GM21825 (cell line): Measurements from ENCODE around the gene YPEL1.
"Not testable (repeated sequence)": the region's sequence is repeated elsewhere in the genome, so short reads cannot be mapped to it uniquely, and the experiment has no call there.

Source experiments
- ATAC-seq: cut with Tn5 transposase; IDR thresholded peaks from one replicate; pipeline ENCODE4 v1.9.1; 2021; ENCODE audit warnings: mild to moderate bottlenecking, moderate library complexity; ENCODE audit not compliant: unreplicated experiment

YPEL1 gene

DNA sequence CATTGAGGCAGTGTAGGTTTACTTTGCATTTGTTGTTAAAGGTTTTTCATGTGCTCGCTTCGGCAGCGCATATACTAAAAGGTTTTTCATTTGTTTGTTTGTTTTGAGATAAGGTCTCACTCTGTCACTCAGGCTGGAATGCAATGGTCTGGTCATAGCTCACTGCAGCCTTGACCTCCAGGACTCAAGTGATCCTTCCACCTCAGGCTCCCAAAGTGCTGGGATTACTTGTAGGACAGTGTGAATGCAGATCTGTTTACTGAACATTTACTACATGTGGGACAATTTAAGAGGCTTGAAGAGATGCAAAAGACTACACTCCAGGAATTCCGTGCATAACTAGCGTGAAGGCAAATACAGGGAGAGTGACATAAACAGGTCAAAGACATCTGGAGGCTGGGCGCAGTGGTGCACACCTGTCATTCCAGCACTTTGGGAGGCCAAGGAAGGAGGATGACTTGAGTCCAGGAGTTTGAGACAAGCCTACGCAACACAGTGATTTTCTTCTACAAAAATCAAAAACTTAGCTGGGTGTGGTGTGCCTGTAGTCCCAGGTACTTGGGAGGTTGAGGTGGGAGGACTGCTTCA, 34.1 kb downstream of the YPEL1 start:
- no peak for ATAC-seq

DNA sequence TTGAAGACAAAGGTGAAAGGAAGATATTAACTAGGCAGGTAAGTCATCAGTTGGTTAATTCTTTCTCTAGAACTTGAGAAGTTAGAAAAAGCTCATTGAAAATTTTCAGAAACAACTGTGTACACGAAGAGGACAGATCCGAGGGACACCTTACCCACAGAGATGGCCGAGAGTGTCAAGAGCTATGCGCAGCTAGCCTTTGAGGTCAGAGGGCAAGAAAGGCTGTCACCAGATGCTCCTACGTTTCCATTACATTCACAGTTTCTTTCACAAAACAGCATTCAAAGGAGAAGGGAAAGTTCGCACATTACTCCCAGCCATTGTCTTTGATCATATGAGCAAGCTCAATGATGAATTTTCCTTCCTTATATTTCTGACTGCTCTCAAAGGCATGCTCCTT, 34.8 kb downstream of the YPEL1 start:
- ATAC-seq = no peak

DNA sequence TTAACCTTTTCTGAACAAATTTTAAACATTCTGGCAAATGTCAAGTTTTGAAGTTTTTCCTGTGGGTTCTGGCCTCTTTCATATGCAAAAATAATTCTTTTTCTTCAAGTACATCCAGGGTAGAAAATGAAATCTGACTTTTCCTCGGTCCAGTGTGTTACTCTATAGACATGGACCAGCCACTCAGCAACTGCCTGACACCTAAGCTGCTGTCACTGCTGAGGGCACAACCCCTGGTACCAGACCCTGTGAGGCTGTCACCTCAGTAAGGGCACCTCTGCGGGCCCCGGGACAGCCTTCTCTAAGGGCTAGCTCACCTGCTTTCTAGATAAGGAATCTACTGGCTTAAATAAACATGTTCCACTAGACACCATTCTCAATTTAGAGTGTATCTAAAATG, 36.0 kb downstream of the YPEL1 start:
- ATAC-seq = no peak

DNA sequence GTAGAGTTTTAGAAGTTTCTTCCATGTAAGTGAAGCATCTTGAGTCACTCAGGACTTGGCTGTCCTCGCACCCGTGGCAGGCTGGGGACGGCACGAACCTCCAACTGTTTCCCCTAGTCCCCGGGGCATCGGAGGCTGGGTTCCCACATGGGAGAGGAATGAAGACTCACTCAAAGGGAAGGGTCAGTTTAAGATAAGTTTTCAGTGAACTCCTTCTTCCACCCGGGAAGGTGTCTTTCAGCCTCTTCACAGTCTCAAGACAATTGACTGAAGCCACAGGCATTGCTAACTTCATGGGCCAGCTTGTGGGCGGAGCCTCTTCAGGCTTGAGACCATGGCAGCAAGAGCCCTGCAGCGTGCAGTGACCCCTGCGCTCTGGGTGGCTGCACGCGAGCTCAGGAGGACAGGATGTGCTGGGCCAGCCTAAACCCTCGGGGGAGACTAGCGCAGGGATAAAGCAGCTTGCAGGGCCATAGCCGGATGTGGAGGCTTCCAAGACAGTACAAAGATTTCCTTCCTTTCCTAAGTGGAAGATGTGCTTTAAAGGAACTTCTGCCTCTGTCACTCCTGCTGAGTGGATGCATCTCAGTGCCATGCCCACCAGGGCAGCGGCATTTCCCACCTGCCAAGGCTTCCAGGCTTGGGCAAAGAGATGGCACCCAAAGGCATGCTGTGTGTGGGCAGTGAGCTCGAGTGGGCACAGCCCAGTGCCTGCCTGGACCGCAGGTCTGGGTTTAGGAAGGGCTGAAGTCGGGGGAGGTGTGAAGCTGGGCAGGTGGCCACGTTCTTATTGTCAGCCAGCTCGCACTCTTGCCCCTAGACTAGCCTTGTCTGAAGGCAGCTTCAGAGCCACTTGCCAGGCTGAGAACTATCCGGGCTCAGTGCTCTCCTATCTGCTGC, 36.9 kb downstream of the YPEL1 start:
- no peak for ATAC-seq

DNA sequence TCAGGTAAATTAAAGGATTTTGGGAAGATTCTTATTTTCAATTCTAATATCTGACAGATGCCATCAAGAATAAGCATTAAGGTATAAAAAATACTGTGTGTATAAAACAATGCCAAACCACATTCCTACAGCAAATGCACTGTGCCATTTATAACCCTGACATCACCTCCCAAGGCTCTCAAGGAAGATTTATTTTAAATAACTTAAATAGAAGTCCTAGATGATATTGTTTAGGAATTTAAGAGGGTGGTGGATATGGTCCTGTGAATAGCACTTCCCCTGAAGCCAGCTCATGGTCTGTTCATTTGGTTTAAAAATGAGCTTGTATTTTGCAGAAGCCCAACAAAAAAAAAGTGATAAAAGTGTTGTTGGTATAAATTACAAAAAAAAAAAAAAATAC, 37.7 kb downstream of the YPEL1 start:
- ATAC-seq = no peak

DNA sequence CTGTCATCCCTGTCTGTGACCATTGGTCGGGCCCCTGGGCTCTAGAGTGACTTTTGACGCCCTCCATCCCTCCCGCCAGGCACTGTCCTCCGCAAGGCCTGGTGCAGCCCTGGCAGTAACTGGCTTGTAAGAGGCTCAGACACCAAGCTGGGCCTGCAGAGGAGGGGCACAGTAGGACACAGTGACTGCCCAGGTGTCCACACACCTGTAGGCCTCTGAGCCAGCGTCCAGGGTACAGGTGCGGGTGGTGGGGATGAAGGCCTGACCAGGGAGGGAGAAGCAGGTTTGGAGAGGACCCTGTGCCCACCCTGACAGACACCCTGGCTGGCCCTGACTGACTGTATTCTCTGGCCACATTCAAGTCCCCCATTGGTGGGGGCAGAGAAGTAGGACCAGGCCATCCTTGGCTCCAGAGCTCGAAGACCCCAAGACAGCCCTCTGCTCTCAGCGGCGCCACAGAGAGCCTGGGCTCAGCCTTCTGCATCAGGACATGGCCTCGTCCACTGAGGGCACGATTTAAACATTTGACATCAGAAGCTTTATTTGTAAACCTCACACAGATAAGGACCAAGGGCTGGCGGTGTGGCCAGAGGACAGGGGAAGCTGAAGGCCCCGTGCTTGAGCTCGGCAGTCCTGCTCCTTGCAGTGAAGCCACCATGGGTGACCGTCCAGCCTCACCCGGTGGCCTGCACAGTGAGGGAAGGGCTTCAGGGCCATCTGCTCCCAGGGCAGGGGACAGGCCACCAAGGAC, 38.4 kb downstream of the YPEL1 start:
- no peak for ATAC-seq

DNA sequence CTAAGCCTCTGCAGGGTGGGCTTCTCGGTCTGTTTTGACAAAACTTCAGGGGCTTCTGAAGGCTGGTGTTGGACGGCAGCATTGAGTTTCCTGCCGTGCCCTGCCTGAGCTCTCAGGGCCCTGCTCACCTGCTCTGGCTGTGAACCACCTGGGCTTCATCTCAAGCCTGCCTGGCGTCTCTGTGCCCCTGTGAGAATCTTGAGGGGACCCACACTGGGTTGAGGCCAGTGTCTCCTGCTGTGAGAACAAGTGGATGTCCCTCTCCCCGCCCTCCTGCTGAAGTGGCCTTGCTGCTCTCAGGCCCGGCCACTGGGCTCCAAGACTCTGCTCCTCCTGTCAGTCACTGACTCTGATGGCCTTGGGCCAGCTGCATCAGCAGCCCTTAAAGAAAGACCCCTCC, 39.5 kb downstream of the YPEL1 start:
- no peak for ATAC-seq

DNA sequence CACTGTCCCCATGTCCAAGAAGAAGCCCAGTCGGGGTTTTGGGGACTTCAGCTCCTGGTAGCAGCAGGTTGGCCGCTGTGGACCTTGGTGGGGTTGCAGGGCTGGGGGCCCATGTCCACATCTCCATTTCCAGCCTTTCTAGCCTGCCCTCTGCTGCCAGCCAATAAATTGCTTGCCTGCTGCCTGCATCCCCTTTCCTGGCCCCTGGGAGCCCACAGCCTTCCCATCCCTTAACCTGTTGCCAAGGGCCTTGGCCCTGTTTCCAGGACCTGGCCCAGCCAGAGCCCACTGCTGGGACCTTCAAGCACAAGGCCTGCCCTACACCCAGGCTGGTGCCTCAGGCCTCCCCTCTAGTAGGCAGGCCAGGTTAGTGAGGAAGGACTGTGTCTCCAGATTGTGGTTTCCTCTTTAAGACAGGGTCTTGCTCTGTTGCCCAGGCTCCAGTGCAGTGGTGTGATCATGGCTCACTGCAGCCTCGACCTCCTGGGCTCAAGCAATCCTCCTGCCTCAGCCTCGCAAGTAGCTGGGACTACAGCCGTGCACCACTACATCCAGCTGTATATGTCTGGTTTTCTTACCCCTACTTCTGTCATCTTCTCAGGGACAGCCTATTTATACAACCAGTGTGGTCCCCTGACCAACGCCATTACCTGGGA, 40.0 kb downstream of the YPEL1 start:
- no peak for ATAC-seq

DNA sequence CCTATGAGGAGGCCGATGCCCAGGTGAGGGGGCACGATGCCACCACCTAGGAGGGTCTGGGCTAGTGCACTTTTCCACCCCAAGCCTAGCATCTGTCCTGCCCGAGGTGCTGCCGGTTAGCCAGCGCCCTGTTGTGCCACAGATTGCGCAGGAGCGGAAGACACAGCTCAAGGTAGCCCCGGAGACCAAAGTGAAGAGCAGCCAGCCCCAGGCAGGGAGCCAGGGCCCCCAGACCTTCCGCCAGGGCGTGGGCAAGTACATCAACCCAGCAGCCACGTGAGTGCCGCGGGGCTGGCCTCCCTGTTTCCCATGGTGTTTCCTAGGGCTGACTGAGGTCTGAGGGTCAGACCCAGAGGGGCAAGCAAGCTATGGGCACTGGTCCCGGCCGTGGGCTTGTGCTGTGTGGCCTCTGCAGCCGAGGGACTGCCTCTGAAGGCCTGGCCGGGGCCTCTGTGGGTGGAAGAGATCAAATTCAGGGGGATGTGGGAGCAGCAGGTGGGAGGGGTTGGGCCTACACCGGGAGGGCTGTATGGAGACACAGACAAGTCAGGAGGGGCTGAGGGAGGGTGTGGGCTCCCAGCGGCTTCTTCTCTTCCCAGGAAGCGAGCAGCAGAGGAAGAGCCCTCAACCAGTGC, 40.7 kb downstream of the YPEL1 start:
- ATAC-seq = no peak

DNA sequence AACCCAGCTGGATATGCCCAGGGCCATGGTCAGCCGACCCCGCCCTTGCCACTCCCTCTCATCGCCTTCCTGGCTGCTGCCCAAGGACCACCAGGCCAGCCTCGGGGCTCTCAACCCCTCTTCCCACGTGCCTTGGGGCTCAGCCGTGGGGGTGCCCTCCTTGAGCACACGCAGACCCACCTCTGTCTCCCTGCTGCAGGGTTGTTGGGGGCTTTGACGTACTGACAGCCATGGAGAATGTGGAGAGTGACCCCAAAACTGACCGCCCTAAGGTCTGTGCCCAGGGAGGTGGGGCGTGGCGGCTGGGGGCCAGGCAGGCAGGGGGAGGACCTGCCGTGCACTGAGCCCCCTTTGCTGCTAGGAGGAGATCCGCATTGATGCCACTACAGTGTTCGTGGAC, 41.2 kb downstream of the YPEL1 start:
- ATAC-seq = no peak

DNA sequence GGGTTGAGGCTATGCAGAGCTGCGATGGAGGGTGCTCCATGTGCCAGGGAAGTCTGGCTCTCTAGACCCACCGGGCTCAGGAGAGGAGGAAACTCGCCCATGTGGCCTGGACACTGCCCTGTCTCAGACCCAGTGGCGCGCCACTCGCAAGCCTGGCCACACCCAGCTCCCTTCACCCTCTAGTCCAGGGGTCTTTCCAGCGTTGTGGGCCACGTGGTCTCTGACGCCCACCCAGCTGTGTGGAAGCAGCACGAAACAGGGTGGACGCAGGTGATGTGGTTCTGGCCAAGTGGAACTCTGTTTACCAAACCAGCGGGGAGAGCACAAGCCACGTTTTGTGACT, 41.6 kb downstream of the YPEL1 start:
- ATAC-seq = no peak

DNA sequence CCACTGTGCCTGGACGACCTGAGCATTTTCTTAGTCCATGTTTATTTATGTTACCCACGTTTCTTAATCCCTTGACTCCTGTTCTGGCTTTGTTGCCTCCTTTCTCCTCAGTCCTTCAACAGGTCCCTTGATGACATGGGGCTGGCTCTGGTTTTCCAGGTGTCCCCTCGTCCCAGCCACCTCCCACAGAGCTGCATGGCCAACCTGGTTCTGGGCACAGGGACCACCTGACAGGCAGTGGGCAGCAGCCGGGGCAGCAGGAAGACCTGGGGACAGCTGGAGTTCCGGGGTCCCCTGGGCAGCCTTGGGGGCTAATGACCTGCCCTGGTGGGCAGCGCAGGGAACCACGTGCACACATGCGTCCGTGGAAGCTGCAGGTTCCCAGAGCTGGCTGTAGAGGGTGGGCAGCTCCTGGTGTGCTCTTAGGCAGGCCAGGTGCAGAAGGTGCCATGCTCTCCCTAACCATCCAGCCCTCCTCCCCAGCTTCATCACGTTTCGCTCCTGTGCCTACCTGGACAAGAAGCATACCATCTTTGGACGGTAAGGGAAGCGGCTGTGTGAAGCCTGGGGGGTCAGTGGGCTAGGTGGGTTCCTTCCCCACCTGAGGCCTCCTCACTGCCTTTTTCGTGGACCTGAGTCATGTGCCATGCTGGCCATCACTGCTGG, 42.1 kb downstream of the YPEL1 start:
- no peak for ATAC-seq

DNA sequence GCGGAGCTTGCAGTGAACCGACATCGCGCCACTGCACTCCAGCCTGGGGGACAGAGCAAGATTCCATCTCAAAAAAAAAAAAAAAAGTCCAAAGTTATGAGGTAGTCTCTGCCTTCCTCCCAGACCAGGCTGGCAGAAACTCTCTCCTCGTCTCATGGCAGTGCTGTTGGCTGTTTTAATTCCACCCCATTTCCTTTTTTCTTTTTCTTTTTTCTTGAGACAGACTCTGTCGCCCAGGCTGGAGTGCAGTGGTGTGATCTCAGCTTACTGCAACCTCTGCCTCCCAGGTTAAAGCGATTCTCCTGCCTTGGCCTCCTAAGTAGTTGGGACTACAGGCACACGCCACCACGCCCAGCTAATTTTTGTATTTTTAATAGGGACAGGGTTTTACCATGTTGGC, 42.7 kb downstream of the YPEL1 start:
- ATAC-seq = not testable (repeated sequence)

DNA sequence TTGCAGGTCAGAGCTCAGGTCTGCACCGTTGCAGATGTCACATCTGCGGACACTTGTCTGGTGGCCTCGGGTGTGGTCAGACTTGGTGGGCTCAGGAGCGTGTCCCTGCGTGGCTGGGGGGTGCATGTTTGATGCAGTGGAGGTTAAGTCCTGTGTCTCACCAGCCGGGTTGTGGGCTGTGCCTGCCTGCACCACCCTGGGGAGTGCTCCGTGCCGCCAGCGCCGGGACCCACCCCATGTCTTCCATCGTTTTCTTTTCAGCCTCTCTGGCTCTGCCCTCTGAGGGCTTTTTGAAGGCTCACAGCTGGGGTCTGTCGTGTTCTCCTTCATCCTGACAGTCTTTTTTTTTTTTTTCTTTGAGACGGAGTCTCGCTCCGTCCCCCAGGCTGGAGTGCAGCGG, 43.8 kb downstream of the YPEL1 start:
- ATAC-seq = no peak

DNA sequence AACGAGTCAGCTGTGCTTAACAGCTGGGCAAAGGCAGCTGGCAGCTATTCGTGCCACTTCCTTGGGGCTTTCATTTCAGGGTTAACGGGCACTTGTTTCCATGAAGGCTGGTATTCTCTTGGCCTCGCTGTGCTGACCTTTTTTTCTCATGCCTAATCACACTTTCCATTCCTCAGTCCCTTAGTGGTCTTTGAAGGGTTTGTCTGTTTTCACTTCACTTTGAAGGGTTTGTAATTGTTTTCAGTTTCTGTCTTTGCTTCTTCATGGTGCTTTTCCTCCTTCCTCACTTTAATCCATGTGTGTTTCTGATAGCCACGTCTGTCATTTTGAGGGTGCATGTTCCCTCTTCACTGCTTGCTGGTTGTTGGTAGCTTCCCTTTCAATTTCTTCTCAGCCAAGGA, 45.2 kb downstream of the YPEL1 start:
- no peak for ATAC-seq

DNA sequence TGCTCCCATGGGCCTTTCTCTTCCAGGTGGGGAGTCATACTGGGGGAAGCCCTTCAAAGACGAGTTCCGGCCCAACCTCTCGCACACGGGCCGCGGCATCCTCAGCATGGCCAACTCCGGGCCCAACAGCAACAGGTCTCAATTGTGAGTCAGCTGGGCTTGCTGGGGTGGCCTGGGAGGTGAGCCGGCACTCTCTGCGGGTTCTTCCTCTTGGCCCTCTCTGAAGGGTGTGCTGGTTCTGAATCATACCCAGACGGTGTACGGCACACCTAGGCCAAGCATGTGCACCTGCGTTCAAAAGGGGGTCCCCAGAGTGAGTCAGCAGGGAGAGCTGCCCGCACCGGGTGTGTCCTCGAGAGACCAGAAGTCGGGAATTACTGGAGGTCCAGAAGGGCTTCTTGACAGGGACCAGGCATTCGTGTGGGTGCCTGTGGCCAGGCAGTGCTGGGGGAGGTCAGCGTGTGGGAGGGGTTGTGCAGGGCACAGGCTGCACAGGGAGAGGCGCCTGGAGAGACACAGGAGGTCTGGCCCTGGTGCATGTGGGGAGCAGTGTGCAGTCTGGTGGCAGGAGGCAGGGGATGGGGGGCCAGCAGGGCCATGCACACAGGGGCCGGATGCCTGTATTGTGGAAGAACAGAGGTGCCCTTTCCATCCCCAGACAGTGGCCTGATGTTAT, 46.8 kb downstream of the YPEL1 start:
- no peak for ATAC-seq

DNA sequence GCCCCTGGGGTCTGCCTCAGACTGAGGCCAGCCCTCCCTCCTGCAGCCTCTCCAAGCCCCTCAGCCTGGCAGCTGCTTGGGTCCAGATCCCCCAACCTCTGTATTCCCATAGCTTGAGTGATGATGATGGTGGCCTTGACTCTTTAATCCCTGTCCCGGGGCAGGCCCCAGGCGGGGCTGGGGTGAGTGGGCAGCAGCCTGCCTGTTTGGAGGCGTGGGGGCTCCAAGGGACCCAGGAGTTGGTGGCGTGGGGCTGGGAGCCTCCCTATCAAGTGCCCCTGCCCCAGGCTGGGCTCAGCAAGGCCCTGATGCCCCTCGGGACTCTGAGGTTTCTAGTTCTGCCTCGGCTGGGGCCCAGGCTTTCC, 47.3 kb downstream of the YPEL1 start:
- no peak for ATAC-seq

DNA sequence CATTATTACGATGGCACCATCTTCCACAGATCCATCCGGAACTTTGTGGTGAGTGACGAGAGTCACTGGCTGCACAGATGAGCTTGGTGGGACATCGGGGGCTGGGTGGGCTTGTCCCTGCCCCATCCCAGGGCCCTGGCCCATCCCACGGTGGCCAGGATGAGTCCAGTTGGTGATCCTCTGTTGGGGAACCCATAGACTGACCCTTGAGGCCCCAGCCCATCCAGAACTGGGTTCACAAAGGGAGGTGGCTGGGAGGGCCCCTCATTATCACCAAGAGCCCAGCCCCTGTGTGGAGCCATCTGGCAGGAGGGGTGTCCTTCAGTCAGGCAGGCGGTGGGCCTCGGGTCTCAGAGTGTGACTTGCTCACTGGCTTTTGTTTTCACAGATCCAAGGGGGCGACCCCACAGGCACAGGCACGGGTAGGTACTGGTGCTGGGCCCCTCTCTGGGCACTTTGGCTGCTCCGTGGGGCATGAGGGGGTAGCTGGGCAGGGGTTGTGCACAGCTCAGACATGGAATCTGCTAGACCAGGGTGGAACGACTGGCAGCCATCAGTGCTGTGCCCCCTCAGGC, 47.8 kb downstream of the YPEL1 start:
- no peak for ATAC-seq

DNA sequence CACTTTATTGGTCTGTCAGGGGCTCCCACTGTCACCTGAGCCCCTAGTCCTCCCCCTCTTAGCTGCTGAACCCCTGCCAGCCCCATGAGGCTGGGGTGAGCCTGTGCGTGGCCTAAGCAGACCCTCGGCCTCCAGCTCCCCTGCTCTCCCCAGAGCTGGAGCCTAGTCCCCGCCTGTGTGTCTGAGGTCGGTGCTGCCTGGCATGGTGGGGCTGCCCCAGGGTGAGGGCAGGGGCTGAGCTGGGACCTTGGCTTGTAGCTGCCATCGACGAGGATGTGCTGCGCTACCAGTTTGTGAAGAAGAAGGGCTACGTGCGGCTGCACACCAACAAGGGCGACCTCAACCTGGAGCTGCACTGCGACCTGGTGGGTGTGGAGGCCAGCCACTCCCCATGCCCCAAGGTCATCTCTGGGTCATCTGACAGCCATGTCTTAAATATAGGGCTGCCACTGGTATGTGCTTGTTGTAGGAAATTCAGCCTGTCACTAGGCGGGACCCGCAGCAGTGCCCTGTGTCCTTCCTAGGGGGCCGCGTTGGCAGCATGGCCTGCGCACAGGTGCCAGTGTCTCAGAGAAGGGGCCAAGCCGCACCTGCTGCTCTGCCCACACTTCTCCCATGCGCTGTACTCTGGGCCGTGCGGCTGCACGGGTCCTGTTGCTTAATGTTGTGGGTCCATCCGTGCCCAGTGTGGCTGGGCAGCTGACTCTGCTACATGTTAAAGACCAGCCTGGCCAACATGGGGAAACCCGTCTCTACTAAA, 48.8 kb downstream of the YPEL1 start:
- no peak for ATAC-seq
